ENCODE measurements around the gene RFTN1. TPM values are rescaled to one million over a fixed set of nuclear protein-coding genes. Genes with fewer than 3 reads are reported as not detected.

RFTN1 gene
- total and polyA plus RNA-seq, 10 of the 15 experiments (the other 5 are each of a cell fraction or from before 2014, with no cell fraction given) = 20.6 to 213 (median 147) TPM

DNA sequence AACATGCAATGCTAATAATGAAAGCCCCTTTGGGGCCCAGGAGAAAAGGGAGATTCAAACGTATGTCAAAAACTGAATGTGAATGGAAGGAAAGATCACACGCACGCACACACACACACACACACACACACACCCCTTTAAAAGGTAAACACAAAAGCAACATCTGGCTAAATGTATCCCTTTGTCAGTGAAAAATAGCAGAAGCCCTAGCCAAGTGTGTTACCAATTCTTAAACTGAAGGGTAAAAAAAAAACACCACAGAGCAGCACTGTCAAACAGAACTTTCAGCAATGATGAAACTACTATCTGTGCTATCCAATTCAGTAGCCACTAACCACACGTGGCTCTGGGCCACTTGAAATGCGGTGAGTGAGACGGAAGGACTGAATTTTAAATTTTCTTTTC lies 4.9 kb downstream of the RFTN1 start:
- Histone ChIP-seq H3K4me1 (ENCODE audit: control insufficient read depth, insufficient read depth, low read length) (peaks cover 53% of the 10 kb centered on the region), H3K4me3 (peak overlapping the region; percentile 61; the same call in 1 of the 2 replicates), H2AFZ (ENCODE audit: control insufficient read depth, low read depth, low read length) (no peak overlapping the region), H3K9me3 (replicated peaks; ENCODE audit: control insufficient read depth, insufficient read depth, low read length) (no peaks in the 10 kb centered on the region), H3K36me3 (ENCODE audit: control insufficient read depth in 2 of 2, insufficient read depth in 2 of 2, low read length in 1 of 2) (peaks cover 6 to 10% of the 10 kb centered on the region in 2 experiments; a peak in 3 of 4 replicates), H3K79me2 (ENCODE audit: control insufficient read depth, insufficient read depth, low read length) (peaks cover 93% of the 10 kb centered on the region), H4K20me1 (ENCODE audit: control insufficient read depth, insufficient read depth) (no peaks in the 10 kb centered on the region), H3K9ac (ENCODE audit: control insufficient read depth, insufficient read depth, low read length) (peak overlapping the region; percentile 99), H3K4me2 (ENCODE audit: control insufficient read depth, insufficient read depth) (peak overlapping the region; percentile 95), H3K27ac (ENCODE audit: control insufficient read depth, insufficient read depth) (peak overlapping the region; percentile 92), H3K27me3 (replicated peaks in 1 of 2; ENCODE audit: control insufficient read depth in 2 of 2, insufficient read depth in 2 of 2, low read length in 1 of 2) (no peaks in the 10 kb centered on the region)
- in situ Hi-C loops (cut with MboI) (loop anchor here (25.0 kb wide), 1 partner anchor 1146 kb away; no protein-coding TSS in a partner anchor), intact Hi-C loops (cut with micrococcal nuclease; ENCODE audit: unreplicated experiment) (no loop called here)
- RAD21 ChIA-PET (ENCODE audit: unreplicated experiment) = interaction anchor here (0.8 to 10.3 kb wide), 16 partner anchors 9 to 218 kb away, joined by 3 to 74 read pairs (median 9); no protein-coding TSS in a partner anchor
- SMC1A ChIA-PET (ENCODE audit: uncharacterized antibody, unreplicated experiment) = interaction anchor here (0.6 to 25.8 kb wide), 22 partner anchors 9 to 237 kb away, joined by 3 to 295 read pairs (median 4); no protein-coding TSS in a partner anchor
- POLR2A ChIA-PET = interaction anchor here (0.7 to 8.7 kb wide), 18 partner anchors 8 to 138 kb away, joined by 3 to 66 read pairs (median 6); no protein-coding TSS in a partner anchor
- CTCF ChIA-PET = interaction anchor here (1.0 to 1.6 kb wide), 5 partner anchors 9 to 129 kb away, joined by 4 to 6 read pairs (median 4); no protein-coding TSS in a partner anchor
- 0% methylated on average over 6 of the region's 6 CpGs for WGBS (ENCODE audit: insufficient coverage, insufficient replicate concordance, low lambda C conversion rate, missing lambda C conversion rate)
- DNase-seq (ENCODE audit: low read depth, low spot score) (no peak), ATAC-seq (peak; percentile 5), FAIRE-seq (peak; percentile 86)
- no TSS peak for BruUV-seq (replicated peaks)
- TF ChIP-seq, protein P1, sequence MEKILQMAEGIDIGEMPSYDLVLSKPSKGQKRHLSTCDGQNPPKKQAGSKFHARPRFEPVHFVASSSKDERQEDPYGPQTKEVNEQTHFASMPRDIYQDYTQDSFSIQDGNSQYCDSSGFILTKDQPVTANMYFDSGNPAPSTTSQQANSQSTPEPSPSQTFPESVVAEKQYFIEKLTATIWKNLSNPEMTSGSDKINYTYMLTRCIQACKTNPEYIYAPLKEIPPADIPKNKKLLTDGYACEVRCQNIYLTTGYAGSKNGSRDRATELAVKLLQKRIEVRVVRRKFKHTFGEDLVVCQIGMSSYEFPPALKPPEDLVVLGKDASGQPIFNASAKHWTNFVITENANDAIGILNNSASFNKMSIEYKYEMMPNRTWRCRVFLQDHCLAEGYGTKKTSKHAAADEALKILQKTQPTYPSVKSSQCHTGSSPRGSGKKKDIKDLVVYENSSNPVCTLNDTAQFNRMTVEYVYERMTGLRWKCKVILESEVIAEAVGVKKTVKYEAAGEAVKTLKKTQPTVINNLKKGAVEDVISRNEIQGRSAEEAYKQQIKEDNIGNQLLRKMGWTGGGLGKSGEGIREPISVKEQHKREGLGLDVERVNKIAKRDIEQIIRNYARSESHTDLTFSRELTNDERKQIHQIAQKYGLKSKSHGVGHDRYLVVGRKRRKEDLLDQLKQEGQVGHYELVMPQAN (conservative IDR thresholded peaks at IDR 0.05) = peak; percentile 8; the same call in 1 of the 2 replicates
- no peak for TF ChIP-seq SREBF2 (IDR thresholded peaks at IDR 0.05; ENCODE audit: low read length)
- TF ChIP-seq PAX5 (IDR thresholded peaks at IDR 0.05; ENCODE audit: borderline replicate concordance, low read depth, low read length) = peak; percentile 76; the same call in 1 of the 2 replicates
- TF ChIP-seq ASH2L (IDR thresholded peaks at IDR 0.05; ENCODE audit: borderline replicate concordance, low read depth) = no peak
- peak in 1 of 2 experiments; percentile 67; a peak in 1 of 4 replicates for TF ChIP-seq ETV6 (conservative IDR thresholded peaks at IDR 0.05 in 1 of 2, IDR thresholded peaks at IDR 0.05 in 1 of 2; ENCODE audit: borderline replicate concordance in 1 of 2, low read depth in 1 of 2)
- peak; percentile 11; the same call in 1 of the 2 replicates for TF ChIP-seq SMC3 (IDR thresholded peaks at IDR 0.05; ENCODE audit: borderline replicate concordance, low read length)
- TF ChIP-seq FOS (IDR thresholded peaks at IDR 0.05; ENCODE audit: borderline replicate concordance, extremely low read depth, insufficient read length) = no peak
- TF ChIP-seq, protein P2, sequence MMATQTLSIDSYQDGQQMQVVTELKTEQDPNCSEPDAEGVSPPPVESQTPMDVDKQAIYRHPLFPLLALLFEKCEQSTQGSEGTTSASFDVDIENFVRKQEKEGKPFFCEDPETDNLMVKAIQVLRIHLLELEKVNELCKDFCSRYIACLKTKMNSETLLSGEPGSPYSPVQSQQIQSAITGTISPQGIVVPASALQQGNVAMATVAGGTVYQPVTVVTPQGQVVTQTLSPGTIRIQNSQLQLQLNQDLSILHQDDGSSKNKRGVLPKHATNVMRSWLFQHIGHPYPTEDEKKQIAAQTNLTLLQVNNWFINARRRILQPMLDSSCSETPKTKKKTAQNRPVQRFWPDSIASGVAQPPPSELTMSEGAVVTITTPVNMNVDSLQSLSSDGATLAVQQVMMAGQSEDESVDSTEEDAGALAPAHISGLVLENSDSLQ (IDR thresholded peaks at IDR 0.05) = peak; percentile 69
- TF ChIP-seq NR2F1 (conservative IDR thresholded peaks at IDR 0.05) = no peak; the same call in 1 of the 2 replicates
- TF ChIP-seq, protein P3, sequence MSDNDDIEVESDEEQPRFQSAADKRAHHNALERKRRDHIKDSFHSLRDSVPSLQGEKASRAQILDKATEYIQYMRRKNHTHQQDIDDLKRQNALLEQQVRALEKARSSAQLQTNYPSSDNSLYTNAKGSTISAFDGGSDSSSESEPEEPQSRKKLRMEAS (IDR thresholded peaks at IDR 0.05; ENCODE audit: low read depth, low read length) = peak; percentile 66; the same call in 1 of the 2 replicates
- peak; percentile 78; the same call in 1 of the 2 replicates for TF ChIP-seq CHD2 (IDR thresholded peaks at IDR 0.05; ENCODE audit: borderline replicate concordance, low read depth, low read length)
- no peak for TF ChIP-seq SIX5 (IDR thresholded peaks at IDR 0.05; ENCODE audit: low read depth, low read length, severe bottlenecking)
- peak; percentile 91 for TF ChIP-seq MXI1 (IDR thresholded peaks at IDR 0.05; ENCODE audit: low read depth, low read length)
- TF ChIP-seq, protein P4, sequence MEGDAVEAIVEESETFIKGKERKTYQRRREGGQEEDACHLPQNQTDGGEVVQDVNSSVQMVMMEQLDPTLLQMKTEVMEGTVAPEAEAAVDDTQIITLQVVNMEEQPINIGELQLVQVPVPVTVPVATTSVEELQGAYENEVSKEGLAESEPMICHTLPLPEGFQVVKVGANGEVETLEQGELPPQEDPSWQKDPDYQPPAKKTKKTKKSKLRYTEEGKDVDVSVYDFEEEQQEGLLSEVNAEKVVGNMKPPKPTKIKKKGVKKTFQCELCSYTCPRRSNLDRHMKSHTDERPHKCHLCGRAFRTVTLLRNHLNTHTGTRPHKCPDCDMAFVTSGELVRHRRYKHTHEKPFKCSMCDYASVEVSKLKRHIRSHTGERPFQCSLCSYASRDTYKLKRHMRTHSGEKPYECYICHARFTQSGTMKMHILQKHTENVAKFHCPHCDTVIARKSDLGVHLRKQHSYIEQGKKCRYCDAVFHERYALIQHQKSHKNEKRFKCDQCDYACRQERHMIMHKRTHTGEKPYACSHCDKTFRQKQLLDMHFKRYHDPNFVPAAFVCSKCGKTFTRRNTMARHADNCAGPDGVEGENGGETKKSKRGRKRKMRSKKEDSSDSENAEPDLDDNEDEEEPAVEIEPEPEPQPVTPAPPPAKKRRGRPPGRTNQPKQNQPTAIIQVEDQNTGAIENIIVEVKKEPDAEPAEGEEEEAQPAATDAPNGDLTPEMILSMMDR (IDR thresholded peaks at IDR 0.05 in 2 of 3, conservative IDR thresholded peaks at IDR 0.05 in 1 of 3; ENCODE audit: control insufficient read depth in 2 of 3, extremely low read depth in 1 of 3, insufficient read depth in 1 of 3, low read depth in 3 of 3, low read length in 3 of 3) = no peak
- TF ChIP-seq, protein P5, sequence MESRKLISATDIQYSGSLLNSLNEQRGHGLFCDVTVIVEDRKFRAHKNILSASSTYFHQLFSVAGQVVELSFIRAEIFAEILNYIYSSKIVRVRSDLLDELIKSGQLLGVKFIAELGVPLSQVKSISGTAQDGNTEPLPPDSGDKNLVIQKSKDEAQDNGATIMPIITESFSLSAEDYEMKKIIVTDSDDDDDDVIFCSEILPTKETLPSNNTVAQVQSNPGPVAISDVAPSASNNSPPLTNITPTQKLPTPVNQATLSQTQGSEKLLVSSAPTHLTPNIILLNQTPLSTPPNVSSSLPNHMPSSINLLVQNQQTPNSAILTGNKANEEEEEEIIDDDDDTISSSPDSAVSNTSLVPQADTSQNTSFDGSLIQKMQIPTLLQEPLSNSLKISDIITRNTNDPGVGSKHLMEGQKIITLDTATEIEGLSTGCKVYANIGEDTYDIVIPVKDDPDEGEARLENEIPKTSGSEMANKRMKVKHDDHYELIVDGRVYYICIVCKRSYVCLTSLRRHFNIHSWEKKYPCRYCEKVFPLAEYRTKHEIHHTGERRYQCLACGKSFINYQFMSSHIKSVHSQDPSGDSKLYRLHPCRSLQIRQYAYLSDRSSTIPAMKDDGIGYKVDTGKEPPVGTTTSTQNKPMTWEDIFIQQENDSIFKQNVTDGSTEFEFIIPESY (IDR thresholded peaks at IDR 0.05) = no peak
